Ishikawa (cell line): Measurements from ENCODE around the gene SPCS3.

Source experiments
- CEBPB ChIP-seq: IDR thresholded peaks from 2 replicates; pipeline ENCODE4 v1.6.1; 2012
- CREB1 ChIP-seq: IDR thresholded peaks from 2 replicates; pipeline ENCODE4 v1.6.1; 2012; ENCODE audit warnings: low read depth
- EGR1 ChIP-seq: IDR thresholded peaks from 2 replicates; pipeline ENCODE4 v1.6.1; 2012
- EP300 ChIP-seq: IDR thresholded peaks from 2 replicates; pipeline ENCODE4 v1.6.1; 2012; ENCODE audit warnings: borderline replicate concordance
- FOXM1 ChIP-seq: IDR thresholded peaks from 2 replicates; pipeline ENCODE4 v1.6.1; 2012; ENCODE audit warnings: low read depth, borderline replicate concordance
- NFIC ChIP-seq: IDR thresholded peaks from 2 replicates; pipeline ENCODE4 v1.6.1; 2012
- RAD21 ChIP-seq: IDR thresholded peaks from 2 replicates; pipeline ENCODE4 v1.6.1; 2012; ENCODE audit warnings: low read depth
- REST ChIP-seq: IDR thresholded peaks from 2 replicates; pipeline ENCODE4 v1.6.1; 2012; ENCODE audit warnings: low read depth, mild to moderate bottlenecking
- TAF1 ChIP-seq: IDR thresholded peaks from 2 replicates; pipeline ENCODE4 v1.6.1; 2012; ENCODE audit warnings: low read depth, mild to moderate bottlenecking
- TCF12 ChIP-seq: IDR thresholded peaks from 2 replicates; pipeline ENCODE4 v1.6.1; 2012; ENCODE audit warnings: low read depth
- TEAD4 ChIP-seq: IDR thresholded peaks from 2 replicates; pipeline ENCODE4 v1.6.1; 2012
- YY1 ChIP-seq: IDR thresholded peaks from 2 replicates; pipeline ENCODE4 v1.6.1; 2012; ENCODE audit warnings: low read depth
- ZBTB7A ChIP-seq: IDR thresholded peaks from 2 replicates; pipeline ENCODE4 v1.6.1; 2012; ENCODE audit warnings: low read depth
- TF ChIP-seq, protein P1 (sequence below): IDR thresholded peaks from 2 replicates; pipeline ENCODE4 v1.6.1; 2012
- TF ChIP-seq, protein P2 (sequence below): IDR thresholded peaks from 2 replicates; pipeline ENCODE4 v1.6.1; 2012

Gene SPCS3

GRCh38 chr4:176313596-176314336 is 6.0 kb upstream of the SPCS3 start:
- TF ChIP-seq TEAD4 (no peak), ZBTB7A (no peak), YY1 (no peak), EP300 (no peak), REST (no peak), CREB1 (no peak), NFIC (no peak), TCF12 (no peak), RAD21 (no peak), EGR1 (no peak), TAF1 (no peak)
- TF ChIP-seq, protein P1, sequence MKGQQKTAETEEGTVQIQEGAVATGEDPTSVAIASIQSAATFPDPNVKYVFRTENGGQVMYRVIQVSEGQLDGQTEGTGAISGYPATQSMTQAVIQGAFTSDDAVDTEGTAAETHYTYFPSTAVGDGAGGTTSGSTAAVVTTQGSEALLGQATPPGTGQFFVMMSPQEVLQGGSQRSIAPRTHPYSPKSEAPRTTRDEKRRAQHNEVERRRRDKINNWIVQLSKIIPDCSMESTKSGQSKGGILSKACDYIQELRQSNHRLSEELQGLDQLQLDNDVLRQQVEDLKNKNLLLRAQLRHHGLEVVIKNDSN, result no peak

- TF ChIP-seq CREB1 (no peak), CEBPB (no peak), TEAD4 (no peak), TAF1 (no peak), REST (no peak), YY1 (no peak), TCF12 (no peak), EGR1 (no peak), ZBTB7A (no peak), NFIC (no peak), FOXM1 (no peak), RAD21 (no peak), EP300 (no peak)
- TF ChIP-seq, protein P1, result no peak
- TF ChIP-seq, protein P2, sequence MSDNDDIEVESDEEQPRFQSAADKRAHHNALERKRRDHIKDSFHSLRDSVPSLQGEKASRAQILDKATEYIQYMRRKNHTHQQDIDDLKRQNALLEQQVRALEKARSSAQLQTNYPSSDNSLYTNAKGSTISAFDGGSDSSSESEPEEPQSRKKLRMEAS, result no peak
Measured at GRCh38 chr4:176319151-176319703, 539 bp upstream of the SPCS3 start.

DNA sequence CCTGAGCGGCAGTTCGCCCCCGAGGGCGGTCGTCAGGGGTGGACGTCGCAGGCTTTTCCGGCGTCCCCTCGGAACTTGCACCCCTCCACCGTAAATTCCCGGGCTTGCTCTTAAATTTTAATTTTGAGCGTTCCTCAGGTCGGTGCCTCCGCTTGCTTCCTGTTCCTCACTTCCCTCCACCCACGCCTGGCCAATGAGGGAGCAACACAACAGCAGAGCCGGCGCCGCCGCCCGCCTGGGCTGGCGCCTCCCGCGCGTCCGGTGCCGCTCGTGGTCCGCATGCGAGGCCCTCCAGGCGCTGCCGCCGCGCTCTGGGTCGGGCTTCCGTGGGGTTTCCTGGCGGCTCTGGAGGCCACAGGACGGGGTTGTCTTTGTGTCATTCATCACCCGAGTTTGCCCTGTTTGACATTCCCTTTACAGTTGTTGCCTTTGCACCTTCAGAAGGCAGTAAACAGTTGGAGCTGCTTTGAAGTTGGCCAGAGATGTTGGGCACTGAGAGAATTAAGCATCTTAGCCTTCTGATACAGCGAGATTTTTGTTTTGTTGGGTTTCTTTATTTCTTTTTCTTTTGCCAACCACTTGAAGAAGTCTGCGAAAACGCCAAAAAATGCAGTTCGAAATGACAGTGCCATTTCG is 692 bp downstream of the SPCS3 start:
- TF ChIP-seq YY1, result no peak
- no peak for TF ChIP-seq EP300
- TF ChIP-seq, protein P2, result peak; percentile 85
- TF ChIP-seq RAD21, result no peak
- TF ChIP-seq EGR1, result peak; percentile 89

- TF ChIP-seq, protein P1, result no peak
- no peak for TF ChIP-seq YY1
- TF ChIP-seq TEAD4, result no peak
- no peak for TF ChIP-seq CEBPB
- TF ChIP-seq REST, result no peak
- no peak for TF ChIP-seq CREB1
- TF ChIP-seq FOXM1, result no peak
- no peak for TF ChIP-seq TAF1
- no peak for TF ChIP-seq NFIC
- no peak for TF ChIP-seq ZBTB7A
- TF ChIP-seq EP300, result no peak
Measured at GRCh38 chr4:176320976-176321361, 1.2 kb downstream of the SPCS3 start.
